ENCODE measurements around the gene OTUB2.

OTUB2 gene

DNA sequence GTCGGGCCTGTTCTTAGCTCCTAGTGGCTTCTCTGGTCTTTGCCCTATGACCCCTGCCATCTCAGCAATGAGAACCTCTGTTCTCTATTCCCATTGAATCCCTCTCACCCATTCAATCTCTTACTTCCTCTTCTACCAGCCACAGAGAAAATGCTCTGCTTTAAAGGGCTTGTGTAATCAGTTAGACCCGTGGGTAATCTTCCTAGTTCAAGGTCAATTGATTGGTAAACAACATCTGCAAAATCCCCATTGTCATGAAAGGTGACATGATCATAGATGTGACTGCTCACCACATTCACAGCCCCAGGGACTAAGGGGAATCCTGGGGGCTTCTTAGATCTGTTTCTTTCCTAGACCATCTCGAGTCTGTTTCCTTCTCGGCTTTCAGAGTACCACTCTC is 36.2 kb upstream of the OTUB2 start:
- TF ChIP-seq CTCF (IDR thresholded peaks at IDR 0.05): no peak

- TF ChIP-seq CTCF (IDR thresholded peaks at IDR 0.05): no peak
Measured at GRCh38 chr14:93991212-93991611, 34.9 kb upstream of the OTUB2 start.

DNA sequence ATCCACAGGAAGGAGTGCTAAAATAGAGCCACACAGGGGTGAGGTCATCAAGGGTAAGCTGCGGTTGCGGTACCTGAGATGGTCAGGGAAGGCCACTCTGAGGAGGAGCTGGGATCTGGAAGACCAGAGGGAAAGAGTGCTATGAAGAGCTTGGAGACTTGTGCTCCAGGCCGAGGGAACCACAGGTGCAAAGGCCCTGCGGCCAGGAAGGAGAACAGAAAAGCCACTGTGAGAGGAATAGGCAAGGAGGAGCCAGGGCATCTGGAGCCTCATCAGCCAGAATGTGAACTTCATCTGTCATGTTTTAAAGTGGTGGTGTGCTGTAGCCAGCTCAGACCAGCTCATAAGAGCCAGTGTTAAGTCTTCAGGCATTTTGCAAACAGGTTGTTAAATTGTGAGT is 34.5 kb upstream of the OTUB2 start:
- no peak for TF ChIP-seq CTCF (IDR thresholded peaks at IDR 0.05)

- no peak for TF ChIP-seq CTCF (IDR thresholded peaks at IDR 0.05)
Measured at GRCh38 chr14:93993382-93993781, 32.8 kb upstream of the OTUB2 start.

DNA sequence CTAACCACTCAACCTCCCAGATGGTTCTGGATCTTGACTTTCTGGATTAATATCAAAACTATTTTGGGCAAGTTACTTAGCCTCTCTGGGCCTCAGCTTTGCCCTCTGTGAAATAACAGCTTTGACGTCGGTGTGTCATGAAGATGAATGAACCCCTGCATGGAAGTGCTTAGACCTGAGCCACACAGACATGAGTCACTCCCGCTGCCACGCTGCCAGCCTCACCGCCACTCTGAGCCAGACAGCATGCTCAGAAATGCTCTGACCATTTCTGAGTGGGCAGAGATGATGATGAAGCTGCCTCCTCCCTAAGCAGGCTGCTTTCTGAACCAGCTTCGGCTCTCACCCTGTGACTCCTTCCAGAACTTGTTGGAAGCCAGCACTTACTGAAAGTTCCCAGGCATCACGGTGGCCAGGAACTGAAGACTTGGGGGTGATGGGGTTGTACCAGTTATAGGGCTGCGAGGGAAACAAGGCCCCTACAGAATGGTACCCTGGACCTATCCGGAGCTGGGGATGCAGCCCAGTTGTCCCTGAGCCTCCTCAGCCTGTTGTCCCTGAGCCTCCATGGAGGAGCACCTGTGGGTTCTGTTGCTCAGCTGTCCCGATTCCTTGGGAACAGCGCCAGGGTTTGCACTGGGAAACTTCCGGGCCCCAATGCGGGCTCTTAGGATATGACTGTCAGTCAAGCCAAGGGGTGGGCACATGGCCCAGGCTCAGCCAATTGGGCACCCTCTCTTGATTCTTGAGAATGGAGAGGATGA is 31.0 kb upstream of the OTUB2 start:
- no peak for TF ChIP-seq CTCF (IDR thresholded peaks at IDR 0.05)

GRCh38 chr14:93996130-93996695 is 29.9 kb upstream of the OTUB2 start:
- no peak for TF ChIP-seq CTCF (IDR thresholded peaks at IDR 0.05)

DNA sequence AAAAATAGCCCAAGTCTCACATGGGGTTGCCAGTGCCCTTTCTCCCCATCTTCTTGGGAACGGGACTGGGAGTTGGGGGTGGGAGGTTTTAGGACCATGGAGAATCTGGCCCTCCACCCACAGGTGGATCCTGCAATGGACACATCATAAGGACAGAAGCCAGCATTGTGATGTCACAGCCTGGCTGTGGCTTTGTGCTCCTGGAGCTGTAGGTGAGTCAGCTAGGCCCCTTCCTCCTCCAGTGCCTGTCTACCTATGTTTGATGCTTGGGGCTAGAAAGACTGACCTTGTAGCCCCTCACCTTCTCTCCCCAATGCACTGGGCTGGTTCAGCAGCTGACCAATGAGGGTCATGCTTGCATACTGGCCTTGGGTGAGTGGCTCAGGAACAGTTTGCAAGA is 29.1 kb upstream of the OTUB2 start, which contains the start of gene CCDC197:
Gene CCDC197, plus strand, starts transcription at position 220 of the 400 bp plus-strand sequence. CDS start 831 bp downstream, outside the sequence.
- TF ChIP-seq CTCF (IDR thresholded peaks at IDR 0.05): no peak
